COR-L47 (cell line): ENCODE results near the gene DLEC1.
"Not testable (repeated sequence)": the region's sequence is repeated elsewhere in the genome, so short reads cannot be mapped to it uniquely, and the experiment has no call there.

ENCODE experiments used
- DNase-seq: peaks from one replicate; lab custom pipeline; 2025; lab: John Stamatoyannopoulos, UW

DLEC1 gene

DNA sequence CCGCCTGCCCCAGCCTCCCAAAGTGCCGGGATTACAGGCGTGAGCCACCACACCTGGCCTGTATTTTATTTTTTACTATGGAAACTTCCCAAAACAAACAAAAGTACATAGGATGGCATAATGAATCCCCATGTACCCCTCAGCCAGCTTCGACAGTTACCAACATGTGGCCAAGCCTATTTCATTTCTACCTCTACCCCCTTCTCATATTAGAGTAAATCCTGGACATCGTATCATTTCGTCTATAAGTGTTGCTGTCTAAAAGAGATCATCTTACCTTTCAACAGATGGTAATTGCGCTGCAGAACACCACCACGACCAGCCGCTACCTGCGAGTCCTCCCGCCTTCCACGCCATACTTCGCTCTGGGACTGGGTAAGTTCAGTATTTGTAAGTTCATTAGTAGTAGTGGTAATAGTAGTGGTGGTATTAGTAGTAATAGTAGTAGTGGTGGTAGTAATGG lies 44.9 kb downstream of the DLEC1 start:
- no peak for DNase-seq

DNA sequence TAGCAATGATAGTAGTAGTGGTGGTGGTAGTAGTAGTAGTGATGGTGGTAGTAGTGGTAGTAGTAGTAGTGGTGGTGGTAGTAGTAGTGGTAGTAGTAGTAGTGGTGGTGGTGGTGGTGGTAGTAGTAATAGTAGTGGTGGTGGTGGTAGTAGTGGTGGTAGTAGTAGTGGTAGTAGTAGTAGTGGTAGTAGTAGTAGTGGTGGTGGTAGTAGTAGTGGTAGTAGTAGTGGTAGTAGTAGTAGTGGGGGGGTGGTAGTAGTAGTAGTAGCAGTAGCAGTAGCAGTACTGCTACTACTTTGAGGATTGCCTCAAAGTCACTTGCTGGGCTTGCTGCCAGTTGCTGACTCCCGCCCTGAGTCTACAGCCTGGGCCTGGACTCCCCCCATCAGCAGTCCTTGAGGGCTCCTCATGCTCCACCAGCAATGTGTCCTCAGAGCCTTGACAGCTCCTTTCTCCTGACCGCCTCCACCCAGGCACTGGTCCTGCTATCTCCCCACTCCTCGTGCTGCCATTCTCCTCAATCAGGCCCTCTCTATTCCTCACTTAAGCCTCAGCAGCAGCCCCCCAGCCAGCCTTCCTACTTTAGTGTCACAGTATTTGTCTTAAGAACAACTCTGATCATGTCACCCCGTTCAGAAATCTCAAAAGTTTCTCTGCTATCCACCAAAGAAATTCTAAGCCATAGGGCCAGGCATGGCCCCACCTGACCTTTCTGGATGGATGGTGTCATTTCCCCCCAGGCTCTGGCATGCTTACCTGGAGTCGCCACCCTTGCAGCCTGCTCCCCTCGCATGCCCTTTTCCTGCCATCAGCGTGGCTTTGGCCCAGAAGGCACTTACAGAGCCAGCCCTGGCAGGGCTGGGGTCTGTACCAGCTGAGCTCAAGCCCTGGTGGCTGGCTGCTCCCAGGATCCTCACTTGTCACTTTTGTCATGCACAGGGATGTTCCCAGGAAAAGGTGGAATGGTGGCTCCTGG lies 45.6 kb downstream of the DLEC1 start:
- no peak for DNase-seq

DNA sequence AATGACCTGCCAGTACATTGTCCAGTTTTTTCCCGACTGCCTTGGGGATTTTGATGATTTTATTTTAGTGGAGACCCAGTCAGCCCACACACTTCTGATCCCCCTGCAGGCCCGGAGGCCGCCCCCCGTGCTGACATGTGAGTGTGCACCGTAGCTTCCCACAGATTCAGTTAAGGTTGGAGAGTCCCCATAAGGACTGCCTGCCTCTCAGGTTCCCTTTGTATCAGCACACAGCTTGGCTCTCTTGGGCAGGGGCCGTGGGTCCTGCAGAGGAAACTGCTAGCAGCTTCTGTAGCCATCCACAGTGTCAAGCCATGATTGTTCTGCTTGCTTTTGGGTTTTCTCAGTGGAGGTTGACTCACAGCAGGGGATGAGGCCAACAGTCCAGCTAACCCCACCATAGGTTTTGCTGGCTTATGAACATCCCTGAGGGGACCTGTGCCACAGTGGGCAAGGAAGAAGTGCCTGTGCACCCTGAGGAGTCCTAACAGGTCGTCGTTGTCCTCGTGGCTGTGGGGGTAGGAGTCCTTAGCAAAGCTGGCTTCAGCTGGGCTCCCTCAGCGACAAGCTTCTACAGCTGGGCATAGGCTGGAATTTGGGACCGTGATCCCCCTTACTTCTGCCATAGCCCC lies 46.4 kb downstream of the DLEC1 start:
- no peak for DNase-seq

DNA sequence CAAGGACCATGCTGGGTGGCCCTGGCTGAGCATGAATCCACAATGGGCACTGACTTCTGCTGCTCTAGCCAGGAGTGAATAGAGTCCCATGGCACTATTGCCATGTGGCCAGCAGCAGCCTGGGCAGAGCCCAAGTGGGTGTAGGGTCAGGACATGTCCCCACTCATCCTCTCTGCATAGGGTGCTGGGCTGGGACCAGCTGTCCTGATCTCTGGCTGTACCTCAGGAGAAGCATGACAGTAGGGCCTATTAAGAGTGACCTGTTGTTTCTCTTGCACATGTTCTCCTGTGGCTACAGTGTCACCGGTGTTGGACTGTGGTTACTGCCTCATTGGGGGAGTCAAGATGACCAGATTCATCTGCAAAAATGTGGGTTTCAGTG lies 46.9 kb downstream of the DLEC1 start:
- DNase-seq = no peak

DNA sequence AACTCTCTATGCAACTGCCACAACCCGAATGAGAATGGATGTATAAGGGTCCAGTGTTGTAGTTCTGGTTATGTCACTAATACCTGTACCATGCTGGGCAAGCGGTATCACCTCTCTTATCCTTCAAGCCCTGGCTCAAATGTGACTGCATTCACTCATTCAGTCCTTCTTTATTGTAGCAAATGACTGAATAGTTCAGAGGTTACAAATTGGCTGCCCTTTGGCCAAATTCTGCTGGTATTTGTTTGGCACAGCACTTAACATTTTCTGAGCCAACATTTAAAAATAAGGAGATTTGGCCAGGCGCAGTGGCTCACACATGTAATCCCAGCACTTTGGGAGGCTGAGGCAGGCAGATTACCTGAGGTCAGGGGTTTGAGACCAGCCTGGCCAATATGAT lies 47.5 kb downstream of the DLEC1 start:
- DNase-seq = no peak

DNA sequence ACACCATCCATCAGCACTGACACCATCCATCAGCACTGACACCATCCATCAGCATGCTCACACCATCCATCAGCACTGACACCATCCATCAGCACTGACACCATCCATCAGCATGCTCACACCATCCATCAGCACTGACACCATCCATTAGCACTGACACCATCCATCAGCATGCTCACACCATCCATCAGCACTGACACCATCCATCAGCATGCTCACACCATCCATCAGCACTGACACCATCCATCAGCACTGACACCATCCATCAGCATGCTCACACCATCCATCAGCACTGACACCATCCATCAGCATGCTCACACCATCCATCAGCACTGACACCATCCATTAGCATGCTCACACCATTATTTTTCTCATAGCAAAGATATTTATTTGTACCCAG lies 48.3 kb downstream of the DLEC1 start:
- not testable (repeated sequence) for DNase-seq

DNA sequence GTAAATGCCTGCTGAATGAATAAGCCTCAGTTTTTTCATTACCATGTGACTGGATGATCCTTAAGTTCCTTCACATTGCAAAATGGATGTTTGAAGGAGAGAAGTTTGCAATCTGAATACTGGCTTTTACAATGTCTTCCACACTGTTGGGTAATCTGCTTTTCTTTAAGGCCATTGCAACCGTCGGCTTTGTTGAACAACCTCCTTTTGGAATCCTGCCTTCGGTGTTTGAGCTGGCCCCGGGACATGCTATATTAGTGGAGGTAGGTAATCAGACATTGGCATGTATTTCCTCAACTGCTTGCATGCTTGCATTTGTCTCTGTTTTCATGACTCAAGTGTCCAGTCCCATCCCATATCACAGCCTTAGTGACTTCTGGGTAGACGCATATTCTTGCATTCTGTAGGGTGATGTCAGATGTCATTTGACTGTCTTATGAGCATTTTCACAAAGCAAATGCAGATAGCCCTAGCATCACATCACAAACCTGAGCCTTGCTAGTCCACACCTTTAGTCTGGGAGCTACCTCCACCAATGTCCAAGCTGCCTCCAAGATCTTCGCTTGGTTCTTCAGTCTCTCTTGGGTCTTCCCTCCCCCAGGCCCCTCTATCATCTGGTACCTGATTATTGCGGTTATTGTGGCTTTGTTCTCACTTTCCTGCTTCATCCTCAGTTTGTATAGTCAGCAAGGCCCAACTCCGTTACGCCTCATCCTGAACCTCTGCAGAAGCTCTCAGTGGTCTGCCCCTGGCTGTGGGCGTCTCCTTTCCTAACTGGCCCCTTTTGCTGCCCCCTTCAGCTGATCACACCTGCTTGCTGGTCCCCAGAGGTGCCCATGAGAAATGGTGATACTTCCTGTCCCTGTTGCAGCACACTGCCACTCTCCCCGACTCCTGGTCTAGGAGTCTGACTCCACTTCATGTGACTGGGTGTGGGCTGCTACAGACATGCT lies 49.4 kb downstream of the DLEC1 start:
- DNase-seq = no peak

DNA sequence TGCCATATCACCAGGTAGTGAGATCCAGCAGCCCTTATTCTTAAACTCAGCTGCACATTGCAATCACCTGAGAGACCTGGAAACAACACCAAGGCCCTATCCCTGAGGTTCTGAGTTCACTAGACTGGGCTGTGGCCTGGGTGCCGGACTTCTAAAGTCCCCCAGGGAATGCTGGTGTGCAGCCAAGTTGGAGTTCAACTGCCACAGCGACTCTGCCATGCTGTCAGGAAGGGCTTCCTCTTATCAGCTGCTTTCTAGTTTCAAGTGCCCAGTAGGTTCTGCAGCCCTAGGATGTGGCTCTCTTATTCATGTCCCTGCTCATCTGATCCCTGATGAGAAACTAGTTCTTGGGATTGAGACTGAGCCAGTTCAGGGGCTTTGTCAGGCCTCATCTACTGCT lies 50.2 kb downstream of the DLEC1 start:
- no peak for DNase-seq

DNA sequence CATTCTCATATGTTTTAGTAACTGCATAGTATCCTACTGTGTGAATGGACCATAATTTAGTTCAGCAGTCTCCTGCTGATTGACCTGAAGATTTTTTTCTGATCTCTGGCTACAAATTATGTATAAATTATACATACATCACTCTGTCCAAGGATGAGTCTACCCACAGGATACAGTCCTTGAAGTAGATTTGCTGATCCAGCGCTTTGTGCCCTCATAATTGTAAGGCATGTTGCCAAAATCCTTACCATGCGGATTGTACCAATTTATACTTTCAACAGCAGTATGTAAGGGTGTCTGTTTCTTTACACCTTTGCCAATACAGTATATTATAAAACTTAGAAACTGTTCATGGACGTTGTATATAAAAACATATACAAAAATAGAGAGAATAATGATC lies 51.4 kb downstream of the DLEC1 start:
- DNase-seq = no peak

DNA sequence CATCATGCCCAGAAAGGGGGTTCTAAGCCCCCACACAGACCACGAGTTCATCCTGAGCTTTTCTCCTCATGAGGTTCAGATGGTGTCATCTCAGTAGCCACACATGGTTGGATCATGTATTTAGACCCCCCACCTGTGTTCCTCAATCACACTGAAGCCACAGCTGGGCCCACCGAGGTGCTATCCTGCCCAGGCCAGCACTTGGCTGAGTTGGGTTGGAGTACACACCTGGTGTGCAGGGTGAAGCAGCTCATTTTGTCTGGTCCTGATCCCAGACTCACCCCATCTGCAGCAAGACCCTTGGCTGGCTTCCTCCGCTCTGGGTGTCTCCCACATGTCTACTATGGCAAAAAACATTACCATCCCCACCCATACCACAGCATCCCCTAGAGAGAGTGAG lies 56.0 kb downstream of the DLEC1 start:
- DNase-seq = no peak

DNA sequence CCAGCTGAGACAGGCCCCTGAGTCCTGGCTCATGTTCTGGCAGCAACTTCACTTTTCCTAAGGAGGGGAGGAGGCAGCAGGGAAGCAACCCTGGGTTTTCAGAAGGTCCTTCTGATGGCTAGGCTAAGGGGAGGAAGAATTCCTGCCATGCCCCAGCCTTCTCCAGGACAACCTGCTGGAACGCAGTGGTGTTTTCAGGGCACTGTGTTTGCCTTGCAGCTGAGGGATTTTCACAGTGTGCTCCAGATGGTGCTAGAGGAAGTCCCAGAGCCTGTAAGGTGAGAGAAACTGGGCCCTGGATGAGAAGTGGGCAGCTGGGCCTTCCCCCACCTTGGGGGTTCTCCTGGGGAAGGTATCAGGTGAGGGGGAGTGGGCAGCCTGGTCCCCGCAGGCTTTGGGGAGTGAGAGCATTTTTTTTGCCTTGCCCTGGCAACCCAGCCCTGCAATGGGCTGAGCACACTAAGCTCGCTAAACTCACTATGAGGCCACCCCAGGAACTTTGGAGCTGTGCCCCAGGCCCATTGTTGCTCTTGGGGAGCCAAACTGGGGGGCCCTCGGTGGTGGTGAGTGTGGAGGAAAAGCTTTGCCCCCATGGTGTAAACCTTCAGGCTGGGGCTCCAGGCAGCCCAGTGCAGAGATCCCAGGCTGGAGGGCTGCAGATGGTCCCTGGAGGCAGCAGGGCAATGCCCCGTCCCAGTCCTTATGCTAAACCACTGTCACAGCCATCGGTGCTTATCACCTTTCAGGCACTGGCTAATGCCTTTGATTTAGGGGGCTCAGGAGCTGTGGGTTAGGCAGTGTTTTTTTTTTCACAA lies 56.9 kb downstream of the DLEC1 start:
- DNase-seq = no peak

DNA sequence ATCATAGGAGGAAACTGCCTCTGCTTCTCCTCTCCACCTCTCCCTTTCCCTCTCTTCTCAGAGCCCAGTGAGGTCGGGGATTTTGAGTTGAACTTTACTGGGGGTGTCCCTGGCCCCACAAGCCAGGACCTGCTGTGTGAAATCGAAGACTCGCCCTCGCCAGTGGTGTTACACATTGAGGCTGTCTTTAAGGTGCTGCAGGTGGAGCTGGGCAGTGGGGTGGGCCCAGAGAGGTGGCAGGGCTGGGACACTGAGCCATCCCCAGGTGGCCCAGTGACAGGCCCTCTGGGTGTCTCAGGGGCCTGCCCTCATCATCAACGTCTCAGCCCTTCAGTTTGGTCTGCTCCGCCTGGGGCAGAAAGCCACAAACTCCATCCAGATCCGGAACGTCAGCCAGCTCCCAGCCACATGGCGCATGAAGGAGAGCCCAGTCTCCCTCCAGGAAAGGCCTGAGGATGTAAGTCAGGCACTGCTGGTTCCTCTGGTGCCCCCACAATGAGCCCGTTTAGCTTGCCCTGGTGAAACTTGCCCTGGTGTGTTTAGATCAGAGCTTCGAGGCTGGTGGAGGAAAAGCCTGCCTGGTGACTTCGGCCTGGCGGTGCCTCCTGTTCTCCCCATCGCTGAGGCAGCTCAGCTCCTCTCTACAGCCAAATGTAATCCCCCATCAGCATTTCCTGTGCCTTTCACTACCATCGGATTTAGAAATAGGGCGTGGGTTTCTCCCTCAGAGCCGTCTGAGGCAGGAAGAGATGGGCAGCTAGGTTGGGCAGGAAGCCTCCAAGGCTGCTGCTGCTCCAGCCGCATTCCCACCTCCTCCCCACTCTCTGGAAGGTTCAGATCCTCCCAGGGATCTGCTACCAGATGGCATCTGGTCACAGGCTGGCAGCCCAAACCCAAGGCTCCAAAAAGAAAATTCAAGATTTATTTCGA lies 58.7 kb downstream of the DLEC1 start:
- DNase-seq = no peak

DNA sequence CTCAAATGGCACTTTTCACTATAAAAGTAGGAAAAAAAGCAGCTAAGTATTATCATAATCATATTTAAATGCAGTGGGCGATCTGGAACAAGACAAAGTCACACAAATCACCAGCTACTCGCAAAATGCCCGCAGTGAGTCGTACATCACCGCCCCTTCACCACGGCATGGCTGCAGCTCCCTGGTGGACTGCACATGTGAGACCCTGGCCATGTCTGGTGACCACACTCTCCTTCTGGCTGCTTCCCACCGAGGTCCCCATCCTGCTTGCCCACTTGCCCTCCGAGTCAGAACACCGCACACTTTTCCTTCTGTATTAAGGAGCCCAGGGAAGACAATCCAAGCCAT lies 59.3 kb downstream of the DLEC1 start:
- no peak for DNase-seq

DNA sequence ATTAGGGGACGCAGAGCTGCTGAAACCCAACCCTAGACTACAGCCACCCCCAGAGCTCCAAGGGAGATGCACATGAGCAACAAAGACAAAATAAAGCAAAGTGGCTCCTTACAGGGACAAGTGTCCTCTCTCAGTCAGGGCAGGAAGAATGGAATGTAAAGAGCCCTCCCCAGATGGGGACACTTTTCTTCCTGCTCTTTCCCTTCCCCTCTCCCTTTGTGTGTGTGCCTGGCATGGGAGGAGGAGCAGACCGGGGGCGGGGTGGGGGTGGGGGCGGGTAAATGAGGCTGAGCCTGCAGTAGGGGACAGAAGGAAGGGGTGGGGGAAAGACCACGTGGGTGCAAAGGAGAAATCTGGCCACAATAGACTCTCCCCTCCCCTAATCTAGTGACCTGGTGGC lies 60.5 kb downstream of the DLEC1 start:
- DNase-seq = no peak

DNA sequence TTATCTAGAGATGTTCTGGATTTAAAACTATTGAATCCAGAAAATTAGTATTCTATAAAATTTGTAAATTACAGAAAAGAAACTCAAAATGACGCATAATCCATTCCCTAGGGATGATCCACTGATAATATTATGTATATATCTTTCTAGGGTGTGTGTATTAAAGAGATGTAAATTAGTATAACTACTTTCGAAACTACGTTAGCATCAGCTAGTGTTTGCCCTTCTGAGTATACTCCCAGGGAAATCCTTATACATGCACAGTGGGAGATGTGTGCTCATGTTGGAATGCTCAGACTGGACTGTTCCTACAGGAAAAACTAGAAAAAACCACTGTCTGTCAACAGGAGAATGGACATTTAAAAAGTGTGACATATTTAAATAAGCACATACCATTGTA lies 61.5 kb downstream of the DLEC1 start:
- DNase-seq = no peak

DNA sequence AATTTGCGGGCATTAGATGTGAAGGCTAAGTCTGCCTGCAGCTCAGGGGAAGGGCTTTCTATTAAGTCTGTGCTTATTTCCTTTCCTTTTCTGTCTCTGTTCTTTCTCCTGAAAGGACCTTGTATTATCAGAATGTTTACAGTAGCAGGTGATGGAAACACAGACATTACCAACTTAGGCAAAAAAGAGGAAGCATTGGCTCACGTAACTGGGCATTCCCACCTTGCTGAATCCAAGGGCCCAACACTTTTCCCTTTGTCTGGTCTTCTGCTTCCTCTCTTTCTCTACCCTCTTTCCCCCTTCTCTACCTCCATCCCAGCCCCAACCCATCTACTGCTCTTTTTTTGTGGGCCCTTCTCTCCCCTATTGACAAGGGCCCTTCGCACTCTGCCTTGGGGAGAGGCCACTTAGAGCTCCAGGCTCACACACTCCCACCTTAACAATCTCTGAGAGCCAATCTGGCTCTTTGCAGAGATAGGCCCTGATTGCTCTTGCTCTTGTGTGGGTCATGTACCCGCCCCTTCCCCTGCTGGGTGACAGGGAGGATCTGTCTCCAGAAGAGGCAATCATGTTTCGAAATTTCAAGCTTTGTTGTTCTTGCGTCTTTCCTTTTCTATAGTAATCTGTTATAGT lies 62.9 kb downstream of the DLEC1 start:
- DNase-seq = no peak

DNA sequence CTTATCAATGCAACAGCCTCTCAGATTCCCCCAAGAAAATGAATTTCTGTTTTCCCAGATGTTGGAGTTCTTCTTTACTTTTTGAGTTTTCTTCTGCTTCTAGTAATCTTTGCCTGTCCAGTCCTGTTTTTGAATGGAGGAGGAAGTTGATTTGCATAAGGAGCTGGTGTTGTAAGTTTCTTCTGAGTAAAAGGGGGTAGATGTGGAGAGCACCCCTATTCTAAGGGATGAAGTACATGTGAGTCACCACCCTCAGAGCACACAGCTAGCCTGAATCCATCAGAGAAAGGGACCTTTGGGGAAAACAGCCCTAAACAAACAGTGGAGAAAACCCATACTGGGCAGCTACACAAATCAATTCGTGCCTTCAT lies 63.4 kb downstream of the DLEC1 start:
- no peak for DNase-seq

DNA sequence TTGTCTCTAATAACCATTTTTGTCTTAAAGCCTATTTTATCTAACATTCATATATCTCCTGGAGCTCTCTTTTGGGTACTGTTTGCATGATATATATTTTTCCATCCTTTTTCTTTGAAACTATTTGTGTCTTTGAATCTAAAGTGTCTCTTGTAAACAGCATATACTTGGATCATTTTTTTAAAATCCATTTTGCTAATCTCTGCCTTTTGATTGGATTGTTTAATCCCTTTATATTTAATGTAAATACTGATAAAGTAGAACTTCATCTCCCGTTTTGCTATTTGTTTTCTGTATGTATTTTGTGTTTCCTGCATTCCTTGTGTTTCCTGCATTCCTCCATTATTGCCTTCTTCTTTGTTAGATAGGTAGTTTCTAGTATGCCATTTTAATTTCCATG lies 66.5 kb downstream of the DLEC1 start:
- no peak for DNase-seq

DNA sequence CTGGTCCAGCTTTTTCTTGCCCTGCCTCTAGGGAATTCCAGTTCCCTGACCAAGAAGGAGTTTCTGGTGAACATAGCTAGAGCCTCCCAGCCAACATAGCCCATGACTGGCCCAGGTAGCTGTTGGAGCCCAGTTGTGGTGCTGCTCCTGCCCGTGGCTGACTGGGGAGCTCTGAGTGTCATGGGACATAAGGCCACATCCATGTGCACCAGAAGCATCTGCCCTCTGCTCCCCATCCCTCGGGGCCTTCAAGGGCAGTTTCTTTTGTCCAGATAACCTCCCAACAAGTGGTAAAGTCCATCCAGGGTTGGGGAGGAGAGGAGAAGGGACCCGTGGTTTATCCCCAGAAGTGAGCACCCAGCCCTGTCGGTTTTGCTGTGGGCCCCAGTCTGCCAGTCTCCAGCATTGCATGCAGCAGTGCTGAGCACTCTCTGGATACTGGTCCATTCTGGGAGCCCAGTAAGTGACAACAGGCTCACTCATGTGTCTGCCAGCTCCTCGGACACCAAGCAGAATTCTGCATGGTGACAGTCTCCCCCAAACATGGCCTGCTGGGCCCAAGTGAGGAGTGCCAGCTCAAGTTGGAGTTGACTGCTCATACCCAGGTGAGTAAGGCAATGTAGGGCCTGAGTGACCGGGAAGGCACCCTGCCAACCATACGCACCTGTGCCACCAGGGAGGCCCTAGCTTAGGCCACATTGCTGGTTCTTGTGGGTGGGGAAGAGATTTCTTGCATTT lies 69.1 kb downstream of the DLEC1 start:
- DNase-seq = no peak
